IPS-18c (cell line): ENCODE measurements around the gene DLGAP5.

ENCODE experiments used
- H3K4me3 ChIP-seq: 2 replicates; pipeline ENCODE4 v1.7.0; 2013; ENCODE audit warnings: low read depth, mild to moderate bottlenecking, low read length, moderate library complexity; ENCODE audit not compliant: insufficient read depth
- H3K9me3 ChIP-seq: one replicate; pipeline ENCODE4 v1.6.1; 2013; ENCODE audit warnings: mild to moderate bottlenecking, low read length, moderate library complexity; ENCODE audit not compliant: control insufficient read depth, insufficient read depth

The DLGAP5 gene

GRCh38 chr14:55123852-55124639 lies 67.3 kb downstream of the DLGAP5 start:
- Histone ChIP-seq H3K4me3 (no peak overlapping the region), H3K9me3 (no peaks in the 10 kb centered on the region)

DNA sequence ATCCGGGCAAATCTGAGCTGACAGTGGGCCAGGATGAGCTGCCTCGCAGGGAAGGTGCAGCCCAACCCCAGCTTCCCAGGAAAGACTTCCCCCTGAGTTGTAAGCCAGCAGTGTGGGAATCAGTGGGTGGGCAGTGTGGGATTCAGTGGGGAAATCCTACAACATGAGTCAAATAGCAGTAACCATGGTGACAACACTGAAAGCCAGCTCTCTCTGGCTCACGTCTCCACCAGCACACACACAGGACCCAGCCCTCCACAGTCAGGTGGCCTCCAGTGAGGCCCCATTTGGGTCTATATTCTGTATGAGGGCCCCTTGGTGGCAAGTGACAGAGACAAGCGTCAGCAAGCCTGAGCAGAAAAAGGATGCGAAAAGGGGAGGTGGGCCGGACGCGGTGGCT lies 68.3 kb downstream of the DLGAP5 start:
- no peaks in the 10 kb centered on the region for H3K9me3 ChIP-seq
- no peak overlapping the region for H3K4me3 ChIP-seq

- H3K4me3 ChIP-seq = no peak overlapping the region
- H3K9me3 ChIP-seq = no peaks in the 10 kb centered on the region
Measured at GRCh38 chr14:55122440-55122986, 68.9 kb downstream of the DLGAP5 start.

- H3K9me3 ChIP-seq = no peaks in the 10 kb centered on the region
Measured at GRCh38 chr14:55121628-55122439, 69.6 kb downstream of the DLGAP5 start.

DNA sequence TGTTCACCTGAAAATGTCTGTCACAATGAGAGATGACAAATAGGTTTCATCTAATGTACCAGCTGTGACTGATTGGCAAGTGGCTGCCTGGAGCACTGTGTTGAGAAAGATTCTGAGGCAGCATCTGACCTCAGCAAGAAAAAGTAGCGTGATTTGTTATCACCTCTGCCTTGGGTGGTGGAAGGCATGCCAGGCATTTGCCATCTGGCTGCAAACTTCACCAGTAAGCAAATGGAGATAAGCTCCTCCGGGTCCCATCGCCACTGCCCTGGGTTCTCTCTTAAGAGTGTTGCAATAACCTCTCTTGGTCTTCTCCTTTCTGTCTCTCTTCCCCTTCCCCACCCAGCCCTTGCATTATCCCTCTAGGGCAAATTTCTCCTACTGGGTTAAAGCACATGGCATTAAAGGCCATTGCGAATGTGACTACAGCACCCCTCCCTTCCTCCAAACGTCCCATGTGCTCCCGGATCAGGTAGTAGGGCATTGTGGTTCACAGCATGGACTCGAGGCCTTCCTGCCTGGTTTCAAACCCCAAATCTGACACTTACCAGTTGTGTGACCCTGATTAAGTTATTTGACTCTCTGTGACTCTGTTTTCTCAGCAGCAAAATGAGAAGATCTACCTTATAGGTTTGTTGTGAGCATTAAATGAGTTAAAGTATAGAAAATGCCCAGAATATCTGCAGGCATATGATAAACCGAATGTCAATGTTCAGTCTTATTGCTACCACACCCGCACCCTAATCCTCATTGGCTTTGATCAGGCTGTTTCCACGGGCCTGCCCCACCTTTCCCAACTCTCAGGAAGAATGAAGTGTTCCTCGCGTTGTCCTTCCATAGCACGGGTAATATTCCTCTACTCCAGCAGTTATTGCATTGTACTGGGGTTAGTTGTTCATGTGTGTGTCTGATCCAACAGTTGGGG lies 70.6 kb downstream of the DLGAP5 start:
- H3K4me3 ChIP-seq = no peak overlapping the region
- H3K9me3 ChIP-seq = no peaks in the 10 kb centered on the region

More at GRCh38 chr14:55121628-55122439, 69.6 kb downstream of the DLGAP5 start:
- H3K4me3 ChIP-seq = no peak overlapping the region

- H3K4me3 ChIP-seq = no peak overlapping the region
- no peaks in the 10 kb centered on the region for H3K9me3 ChIP-seq
Measured at GRCh38 chr14:55118761-55119160, 72.6 kb downstream of the DLGAP5 start.

DNA sequence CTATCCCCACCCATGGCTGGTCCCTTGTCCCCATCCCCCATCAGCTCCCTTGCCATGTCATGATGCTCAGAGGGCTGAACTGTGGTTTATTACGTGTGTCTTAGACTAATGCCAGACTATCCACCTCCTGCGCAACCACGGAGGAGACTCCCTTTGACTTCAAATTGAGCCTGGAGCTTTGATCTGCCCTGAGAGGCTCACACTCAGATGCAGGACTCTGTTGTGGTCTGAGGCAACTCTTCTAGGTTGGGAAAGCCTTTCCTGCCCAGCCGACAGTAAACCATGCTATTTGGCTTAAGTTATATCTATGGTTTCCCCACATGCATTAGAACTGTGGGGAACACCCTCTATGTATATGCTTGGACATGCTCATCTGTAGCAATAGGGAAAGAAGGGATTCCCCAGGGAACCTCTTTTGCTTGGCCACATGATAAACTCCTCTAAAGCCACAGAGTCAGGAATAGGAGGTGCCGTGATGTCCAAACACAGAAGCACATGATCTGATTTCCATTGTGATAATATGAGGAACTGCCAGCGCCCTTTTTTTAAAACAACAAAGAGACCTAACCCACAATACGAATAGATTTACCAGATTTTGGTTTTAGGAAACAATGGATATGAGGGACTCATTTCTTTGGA lies 73.5 kb downstream of the DLGAP5 start:
- Histone ChIP-seq H3K4me3 (no peak overlapping the region), H3K9me3 (no peaks in the 10 kb centered on the region)

DNA sequence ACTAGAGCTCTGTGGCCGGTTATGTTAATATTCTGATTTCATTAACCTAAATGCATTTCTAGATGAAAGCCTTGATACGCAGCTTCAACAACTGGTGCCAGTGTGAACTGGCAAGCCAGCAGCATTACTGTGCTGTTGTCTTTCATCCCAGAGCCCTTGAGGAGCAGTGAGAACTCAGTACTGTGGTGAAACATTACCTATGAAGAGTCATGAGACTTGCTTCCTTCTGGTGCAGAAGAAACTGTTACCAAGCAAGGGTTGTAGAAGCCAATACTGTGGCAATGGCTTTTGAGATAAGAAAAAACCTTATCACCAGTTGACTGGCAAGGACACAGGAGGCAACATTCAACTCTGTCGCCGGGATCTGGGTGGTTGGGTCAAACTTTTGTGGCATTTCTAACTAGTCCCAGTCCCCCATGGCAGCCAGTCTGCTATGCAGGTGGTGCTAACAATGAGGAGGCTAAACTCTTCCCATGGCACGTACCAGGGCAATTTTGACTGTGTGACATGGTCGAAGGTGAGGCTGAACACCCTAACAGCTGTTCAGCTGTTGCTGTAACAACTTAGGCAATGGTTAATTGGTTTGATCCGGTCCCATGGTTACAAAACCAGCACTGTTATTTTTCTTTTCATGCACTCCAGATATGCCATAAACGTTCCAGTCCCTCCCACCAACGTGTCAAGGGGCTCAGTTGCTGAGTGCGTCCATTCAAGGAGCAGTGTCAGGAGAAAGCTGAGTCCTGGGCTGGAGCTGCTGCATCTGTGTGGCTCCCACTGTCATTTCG lies 74.9 kb downstream of the DLGAP5 start:
- H3K9me3 ChIP-seq = no peaks in the 10 kb centered on the region
- H3K4me3 ChIP-seq = no peak overlapping the region

DNA sequence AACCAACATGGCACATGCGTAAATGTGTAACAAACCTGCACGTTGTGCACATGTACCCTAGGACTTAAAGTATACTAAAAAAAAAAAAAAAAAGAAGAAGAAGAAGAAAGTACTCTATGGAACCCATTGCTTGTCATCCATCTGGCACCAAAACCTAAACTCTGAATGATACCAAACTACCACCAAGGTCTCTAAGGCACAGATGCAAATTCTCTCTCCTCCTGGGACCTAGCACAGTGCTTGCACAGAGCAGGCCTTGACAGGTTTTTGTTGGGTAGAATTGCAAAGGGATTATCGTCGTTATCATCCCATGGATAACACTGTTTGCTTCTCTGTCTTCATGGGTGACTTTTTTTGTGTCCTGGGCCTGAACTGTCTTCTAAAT lies 75.5 kb downstream of the DLGAP5 start:
- H3K9me3 ChIP-seq = no peaks in the 10 kb centered on the region

DNA sequence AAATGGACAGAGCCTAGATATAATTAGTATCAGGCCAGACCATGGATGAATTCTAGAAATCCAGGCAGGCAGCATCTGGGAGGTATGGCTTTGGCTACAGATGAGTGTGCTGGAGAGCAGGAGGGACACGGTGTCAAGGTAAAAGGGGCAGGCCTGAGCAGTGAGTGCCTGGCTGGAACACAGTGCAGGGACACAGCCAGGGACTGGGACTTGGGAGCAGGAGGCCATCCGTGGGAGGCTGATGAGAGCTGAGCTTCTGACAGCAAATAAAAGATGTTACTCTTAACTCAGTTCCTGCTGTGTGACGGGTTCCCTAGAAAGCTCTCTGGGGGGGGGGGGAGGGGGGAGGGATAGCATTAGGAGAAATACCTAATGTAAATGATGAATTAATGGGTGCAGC lies 75.9 kb downstream of the DLGAP5 start:
- Histone ChIP-seq H3K4me3 (no peak overlapping the region), H3K9me3 (no peaks in the 10 kb centered on the region)

More for the DNA sequence above, 75.5 kb downstream of the DLGAP5 start:
- no peak overlapping the region for H3K4me3 ChIP-seq

- no peak overlapping the region for H3K4me3 ChIP-seq
Measured at GRCh38 chr14:55114720-55115119, 76.7 kb downstream of the DLGAP5 start.

DNA sequence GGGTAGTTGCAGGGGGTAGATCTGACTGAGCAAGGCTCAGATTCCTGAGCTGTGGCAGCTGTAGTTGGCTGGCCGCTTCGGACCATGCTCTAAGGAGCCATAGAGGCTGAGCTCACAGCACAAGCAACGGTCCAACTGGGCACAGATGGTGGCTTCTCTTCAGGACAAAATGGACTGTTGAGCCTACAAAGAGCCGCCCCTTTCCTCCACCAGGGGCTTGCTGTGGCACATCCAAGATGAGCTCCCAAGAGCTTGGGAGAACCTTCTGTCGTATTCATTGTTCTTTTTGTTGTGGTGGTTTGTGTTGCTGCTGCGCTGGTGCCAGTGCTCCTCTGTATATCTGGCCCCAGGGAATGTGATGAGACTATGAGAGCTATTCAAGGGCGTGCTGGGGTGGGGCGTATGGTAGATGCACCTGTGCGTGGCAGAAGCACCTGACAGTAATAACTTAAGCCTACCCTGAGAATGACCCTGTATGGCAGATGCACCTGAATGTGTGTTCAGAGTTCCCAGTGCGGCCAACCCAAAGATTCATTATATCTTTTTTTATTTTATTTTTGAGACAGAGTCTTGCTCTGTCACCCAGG lies 80.2 kb downstream of the DLGAP5 start:
- Histone ChIP-seq H3K9me3 (no peaks in the 10 kb centered on the region), H3K4me3 (no peak overlapping the region)

More at GRCh38 chr14:55114720-55115119, 76.7 kb downstream of the DLGAP5 start:
- H3K9me3 ChIP-seq = no peaks in the 10 kb centered on the region

GRCh38 chr14:55109836-55110235 lies 81.5 kb downstream of the DLGAP5 start:
- H3K4me3 ChIP-seq = no peak overlapping the region
- no peaks in the 10 kb centered on the region for H3K9me3 ChIP-seq

DNA sequence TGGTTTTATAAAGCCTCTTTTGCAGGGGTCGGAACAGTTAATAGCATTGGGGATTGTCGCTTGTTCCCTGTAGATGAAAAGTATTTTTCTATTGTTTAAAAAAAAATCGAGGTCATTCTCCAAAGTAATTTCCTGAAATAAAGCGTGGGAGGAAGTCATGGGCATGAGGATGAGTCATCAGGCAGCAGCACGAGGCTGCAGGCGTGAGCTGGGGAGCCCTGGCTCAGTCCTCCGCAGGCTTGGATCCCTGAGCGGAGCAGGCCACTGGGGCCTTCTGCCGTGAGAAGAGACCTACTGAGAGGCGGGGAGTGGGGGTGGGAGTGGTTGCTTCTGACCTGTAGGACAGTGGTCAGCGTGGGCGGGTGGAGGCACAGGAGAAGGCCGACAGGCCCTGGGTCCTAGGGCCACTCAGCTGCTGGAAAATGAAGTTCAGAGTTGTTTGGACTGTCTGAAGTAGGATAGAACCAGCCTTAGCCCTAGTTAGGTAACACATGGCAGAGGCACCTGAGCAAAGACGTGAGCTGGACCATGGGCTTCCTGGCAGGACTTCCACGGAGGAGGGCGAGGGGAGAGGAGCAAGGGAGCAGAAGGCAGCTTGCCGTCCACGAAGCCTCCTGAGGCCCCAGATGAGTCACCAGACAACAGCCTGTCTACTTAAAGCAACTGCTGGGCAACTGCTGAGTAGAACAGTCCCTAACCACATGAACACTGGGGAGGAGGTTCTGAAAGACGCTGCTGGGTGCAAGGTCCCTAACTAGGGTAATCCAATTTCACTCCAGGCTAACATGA lies 83.4 kb downstream of the DLGAP5 start:
- Histone ChIP-seq H3K4me3 (no peak overlapping the region), H3K9me3 (no peaks in the 10 kb centered on the region)

DNA sequence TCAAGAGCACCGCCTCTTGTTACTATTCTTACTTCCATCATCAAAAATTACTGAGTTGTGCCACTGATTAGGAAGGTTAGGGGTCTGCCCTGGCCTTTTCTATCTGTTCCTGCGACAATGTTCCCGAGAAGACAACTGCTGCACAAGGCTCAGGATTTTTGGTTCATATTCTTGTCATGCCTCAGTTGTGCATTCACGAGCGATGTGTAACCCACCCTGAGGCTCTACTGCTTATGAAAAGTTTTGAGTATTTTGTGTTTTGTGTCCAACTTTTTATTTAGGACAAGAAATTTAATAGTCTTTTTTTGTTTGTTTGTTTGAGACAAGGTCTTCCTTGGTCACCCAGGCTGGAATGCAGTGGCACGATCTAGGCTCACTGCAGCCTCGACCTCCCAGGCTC lies 85.4 kb downstream of the DLGAP5 start:
- Histone ChIP-seq H3K9me3 (no peaks in the 10 kb centered on the region), H3K4me3 (no peak overlapping the region)
